Trophoblast cell (in vitro differentiated cells and primary cell): Measurements from ENCODE around the gene FCER2.

Experiments
- DNase-seq, 2 donors: peaks; one replicate each; pipeline ENCODE4 v3.0.0-alpha.2; 2016
- H2AFZ ChIP-seq: 2 replicates; pipeline ENCODE4 v1.6.1; 2013; ENCODE audit warnings: low read length, moderate library complexity, mild to moderate bottlenecking; ENCODE audit not compliant: insufficient read depth, poor library complexity
- H2AK5ac ChIP-seq: 2 replicates; pipeline ENCODE4 v1.6.1; 2013; ENCODE audit warnings: mild to moderate bottlenecking, low read length
- H2BK120ac ChIP-seq: 2 replicates; pipeline ENCODE4 v1.6.1; 2013; ENCODE audit warnings: low read length, mild to moderate bottlenecking, moderate library complexity; ENCODE audit not compliant: insufficient read depth, poor library complexity
- H2BK12ac ChIP-seq: 2 replicates; pipeline ENCODE4 v1.6.1; 2013; ENCODE audit warnings: mild to moderate bottlenecking, low read length, moderate library complexity
- H2BK5ac ChIP-seq: 2 replicates; pipeline ENCODE4 v1.6.1; 2013; ENCODE audit warnings: low read length, low read depth, moderate library complexity, mild to moderate bottlenecking; ENCODE audit not compliant: poor library complexity
- H3K14ac ChIP-seq: 2 replicates; pipeline ENCODE4 v1.6.1; 2013; ENCODE audit warnings: mild to moderate bottlenecking, low read length
- H3K18ac ChIP-seq: 2 replicates; pipeline ENCODE4 v1.6.1; 2013; ENCODE audit warnings: mild to moderate bottlenecking, low read length
- H3K23ac ChIP-seq: 2 replicates; pipeline ENCODE4 v1.6.1; 2013; ENCODE audit warnings: low read length
- H3K27ac ChIP-seq: 2 replicates; pipeline ENCODE4 v1.5.1; 2013; ENCODE audit warnings: low read depth, mild to moderate bottlenecking, inconsistent platforms, low read length, moderate library complexity
- H3K27me3 ChIP-seq: 2 replicates; pipeline ENCODE4 v1.6.1; 2013; ENCODE audit warnings: inconsistent platforms, mild to moderate bottlenecking, low read length, moderate library complexity; ENCODE audit not compliant: insufficient read depth
- H3K36me3 ChIP-seq, 2 experiments: 1 replicate in 1 of 2; 2 replicates in 1 of 2; pipeline ENCODE4 v1.6.1; 2013; ENCODE audit warnings: low read length in 2 of 2, mild to moderate bottlenecking in 2 of 2, moderate library complexity in 1 of 2; ENCODE audit not compliant: insufficient read depth in 2 of 2, control insufficient read depth in 1 of 2
- H3K4ac ChIP-seq: 2 replicates; pipeline ENCODE4 v1.6.1; 2013; ENCODE audit warnings: low read depth, mild to moderate bottlenecking, low read length, moderate library complexity
- H3K4me1 ChIP-seq, 2 experiments: 1 replicate in 1 of 2; 2 replicates in 1 of 2; pipeline ENCODE4 v1.6.1; 2013; ENCODE audit warnings: low read length in 2 of 2, mild to moderate bottlenecking in 2 of 2, moderate library complexity in 1 of 2; ENCODE audit not compliant: insufficient read depth in 2 of 2, control insufficient read depth in 1 of 2
- H3K4me2 ChIP-seq: 2 replicates; pipeline ENCODE4 v1.6.1; 2013; ENCODE audit warnings: inconsistent platforms, mild to moderate bottlenecking, low read length, moderate library complexity
- H3K4me3 ChIP-seq: 2 replicates; pipeline ENCODE4 v1.5.1; 2013; ENCODE audit warnings: mild to moderate bottlenecking, low read depth, low read length, inconsistent platforms
- H3K79me1 ChIP-seq: one replicate; pipeline ENCODE4 v1.6.1; 2013; ENCODE audit warnings: low read length
- H3K79me2 ChIP-seq: 2 replicates; pipeline ENCODE4 v1.6.1; 2013; ENCODE audit warnings: low read length, mild to moderate bottlenecking; ENCODE audit not compliant: control insufficient read depth, insufficient read depth, poor library complexity
- H3K9ac ChIP-seq: 2 replicates; pipeline ENCODE4 v1.6.1; 2013; ENCODE audit warnings: mild to moderate bottlenecking, low read length
- H3K9me3 ChIP-seq: 2 replicates; pipeline ENCODE4 v1.6.1; 2013; ENCODE audit warnings: low read depth, mild to moderate bottlenecking, control low read depth, inconsistent platforms, low read length; ENCODE audit not compliant: insufficient read depth
- H4K12ac ChIP-seq: 2 replicates; pipeline ENCODE4 v1.6.1; 2013; ENCODE audit warnings: low read depth, mild to moderate bottlenecking, low read length, moderate library complexity
- H4K8ac ChIP-seq: 2 replicates; pipeline ENCODE4 v1.6.1; 2013; ENCODE audit warnings: low read depth, mild to moderate bottlenecking, low read length, moderate library complexity
- H4K91ac ChIP-seq: one replicate; pipeline ENCODE4 v1.6.1; 2013; ENCODE audit warnings: low read depth, mild to moderate bottlenecking, low read length, moderate library complexity
- WGBS: extraction: QIAGEN DNeasy Blood & Tissue Kit; methylation state at CpG from one replicate; pipeline ENCODE4 v1.1.7; 2013; ENCODE audit warnings: missing lambda C conversion rate; ENCODE audit not compliant: insufficient read length, insufficient coverage; ENCODE audit errors: extremely low coverage; 5-methylcytosine and 5-hydroxymethylcytosine counted together

FCER2 gene

GRCh38 chr19:7672522-7672921, 29.4 kb downstream of the FCER2 start:
- Histone ChIP-seq H3K4me1 (no peaks in the 10 kb centered on the region), H3K9ac (no peak overlapping the region), H2AK5ac (no peak overlapping the region), H2BK120ac (no peak overlapping the region), H3K9me3 (peaks cover 12% of the 10 kb centered on the region), H3K36me3 (no peaks in the 10 kb centered on the region), H3K4me2 (no peak overlapping the region), H2BK12ac (no peak overlapping the region), H2AFZ (no peak overlapping the region), H4K8ac (no peak overlapping the region), H4K12ac (no peak overlapping the region), H3K27ac (no peak overlapping the region), H3K4ac (no peak overlapping the region), H3K4me3 (no peak overlapping the region), H3K27me3 (peaks cover 11% of the 10 kb centered on the region), H3K23ac (no peak overlapping the region), H3K79me1 (no peaks in the 10 kb centered on the region), H3K14ac (no peak overlapping the region), H3K79me2 (no peaks in the 10 kb centered on the region), H3K18ac (no peak overlapping the region), H4K91ac (no peak overlapping the region), H2BK5ac (no peak overlapping the region)
- DNase-seq = no peak
- WGBS = no CpG with 5 or more reads among the region's 9 CpGs

- Histone ChIP-seq H3K27me3 (peaks cover 11% of the 10 kb centered on the region), H4K12ac (no peak overlapping the region)
These were observed 31.1 kb downstream of the FCER2 start for GRCh38 chr19:7670790-7671189.

GRCh38 chr19:7670150-7670783, 31.7 kb downstream of the FCER2 start:
- H2BK120ac ChIP-seq = no peak overlapping the region
- no peak overlapping the region for H3K4ac ChIP-seq
- H3K79me1 ChIP-seq = no peaks in the 10 kb centered on the region
- no peaks in the 10 kb centered on the region for H3K4me1 ChIP-seq
- H2AK5ac ChIP-seq = no peak overlapping the region
- no peak overlapping the region for H4K8ac ChIP-seq
- H3K9me3 ChIP-seq = peaks cover 12% of the 10 kb centered on the region
- H3K18ac ChIP-seq = no peak overlapping the region
- H3K23ac ChIP-seq = no peak overlapping the region
- no peak overlapping the region for H3K14ac ChIP-seq
- no peak overlapping the region for H2BK12ac ChIP-seq
- H3K79me2 ChIP-seq = no peaks in the 10 kb centered on the region
- H3K4me3 ChIP-seq = no peak overlapping the region
- no peak overlapping the region for H2BK5ac ChIP-seq
- no CpG with 5 or more reads among the region's 43 CpGs for WGBS
- peaks cover 11% of the 10 kb centered on the region for H3K27me3 ChIP-seq
- H4K12ac ChIP-seq = no peak overlapping the region
- no peak overlapping the region for H3K9ac ChIP-seq
- H3K36me3 ChIP-seq = no peaks in the 10 kb centered on the region
- no peak overlapping the region for H3K27ac ChIP-seq
- no peak overlapping the region for H4K91ac ChIP-seq
- no peak for DNase-seq
- peak overlapping the region; percentile 45 for H3K4me2 ChIP-seq
- no peak overlapping the region for H2AFZ ChIP-seq

More at GRCh38 chr19:7670790-7671189, 31.1 kb downstream of the FCER2 start:
- Histone ChIP-seq H3K79me2 (no peaks in the 10 kb centered on the region), H2BK120ac (no peak overlapping the region), H3K9ac (no peak overlapping the region), H3K4ac (no peak overlapping the region), H3K27ac (no peak overlapping the region), H4K8ac (no peak overlapping the region), H3K18ac (no peak overlapping the region), H3K23ac (no peak overlapping the region), H3K9me3 (peaks cover 12% of the 10 kb centered on the region), H2AFZ (no peak overlapping the region), H3K79me1 (no peaks in the 10 kb centered on the region), H2AK5ac (no peak overlapping the region), H2BK12ac (no peak overlapping the region), H4K91ac (no peak overlapping the region), H2BK5ac (no peak overlapping the region), H3K4me2 (no peak overlapping the region), H3K14ac (no peak overlapping the region), H3K4me1 (no peaks in the 10 kb centered on the region), H3K36me3 (no peaks in the 10 kb centered on the region), H3K4me3 (no peak overlapping the region)
- no peak for DNase-seq
- no CpG with 5 or more reads among the region's 9 CpGs for WGBS

- Histone ChIP-seq H2BK120ac (no peak overlapping the region), H3K27ac (no peak overlapping the region), H2BK12ac (no peak overlapping the region), H2BK5ac (no peak overlapping the region), H3K9me3 (peaks cover 12% of the 10 kb centered on the region), H3K4me3 (no peak overlapping the region), H4K91ac (no peak overlapping the region), H3K4me2 (no peak overlapping the region), H3K14ac (no peak overlapping the region), H3K79me2 (no peaks in the 10 kb centered on the region), H3K4ac (no peak overlapping the region), H3K23ac (no peak overlapping the region), H3K18ac (no peak overlapping the region), H3K4me1 (no peaks in the 10 kb centered on the region), H3K79me1 (no peaks in the 10 kb centered on the region), H4K8ac (no peak overlapping the region), H3K36me3 (no peaks in the 10 kb centered on the region), H4K12ac (no peak overlapping the region), H3K9ac (no peak overlapping the region), H3K27me3 (peaks cover 11% of the 10 kb centered on the region), H2AFZ (no peak overlapping the region), H2AK5ac (no peak overlapping the region)
- DNase-seq = no peak
- 100% methylated on average over 1 of the region's 9 CpGs for WGBS
These were observed 32.3 kb downstream of the FCER2 start for GRCh38 chr19:7669641-7670040.
